Measurements from ENCODE around the gene MROH2A. TPM values are rescaled to one million over a fixed set of nuclear protein-coding genes. Genes with fewer than 3 reads are reported as not detected.
A peak's percentile ranks its signal among the peaks of the same experiment; 100 is the strongest.

Gene MROH2A
- total and polyA plus RNA-seq, 4 donors = 0.80 TPM; not detected in 3

DNA sequence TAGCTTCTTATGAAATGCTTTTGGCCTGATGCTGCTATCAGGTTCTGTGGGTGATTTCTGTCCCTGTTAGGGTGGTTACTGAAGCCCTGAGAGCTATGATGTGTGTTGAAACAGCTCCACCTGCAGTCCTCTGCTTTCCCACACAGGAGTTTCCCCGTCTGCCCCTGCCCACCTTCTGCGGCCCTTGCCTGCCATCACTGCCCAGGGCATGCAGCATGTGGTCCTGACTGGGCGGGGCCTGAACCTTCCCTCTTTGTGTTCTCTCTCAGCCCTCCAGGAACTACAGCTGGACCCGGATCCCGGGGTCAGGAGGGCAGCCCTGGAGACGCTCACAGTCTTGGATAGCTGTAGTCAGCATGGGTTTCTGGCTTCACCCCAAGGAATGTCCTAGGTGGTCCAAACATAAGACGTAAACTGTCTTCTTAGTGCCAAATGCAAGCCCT is 54.8 kb downstream of the MROH2A start:
- ATAC-seq (ENCODE audit: insufficient read depth, low FRiP score) (no peak), DNase-seq (peak; percentile 33 to 50 (median 35))
- 62 to 70% methylated on average over 7 of the region's 7 CpGs for WGBS, 2 donors
- no peaks in the 10 kb centered on the region for H3K9me3 ChIP-seq (ENCODE audit: control insufficient read depth in 4 of 4, insufficient read depth in 3 of 4, low read length in 3 of 4)
- TF ChIP-seq, protein P1, sequence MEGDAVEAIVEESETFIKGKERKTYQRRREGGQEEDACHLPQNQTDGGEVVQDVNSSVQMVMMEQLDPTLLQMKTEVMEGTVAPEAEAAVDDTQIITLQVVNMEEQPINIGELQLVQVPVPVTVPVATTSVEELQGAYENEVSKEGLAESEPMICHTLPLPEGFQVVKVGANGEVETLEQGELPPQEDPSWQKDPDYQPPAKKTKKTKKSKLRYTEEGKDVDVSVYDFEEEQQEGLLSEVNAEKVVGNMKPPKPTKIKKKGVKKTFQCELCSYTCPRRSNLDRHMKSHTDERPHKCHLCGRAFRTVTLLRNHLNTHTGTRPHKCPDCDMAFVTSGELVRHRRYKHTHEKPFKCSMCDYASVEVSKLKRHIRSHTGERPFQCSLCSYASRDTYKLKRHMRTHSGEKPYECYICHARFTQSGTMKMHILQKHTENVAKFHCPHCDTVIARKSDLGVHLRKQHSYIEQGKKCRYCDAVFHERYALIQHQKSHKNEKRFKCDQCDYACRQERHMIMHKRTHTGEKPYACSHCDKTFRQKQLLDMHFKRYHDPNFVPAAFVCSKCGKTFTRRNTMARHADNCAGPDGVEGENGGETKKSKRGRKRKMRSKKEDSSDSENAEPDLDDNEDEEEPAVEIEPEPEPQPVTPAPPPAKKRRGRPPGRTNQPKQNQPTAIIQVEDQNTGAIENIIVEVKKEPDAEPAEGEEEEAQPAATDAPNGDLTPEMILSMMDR (IDR thresholded peaks at IDR 0.05; ENCODE audit: control extremely low read depth, extremely low read depth) = no peak
- H3K36me3 ChIP-seq (ENCODE audit: control insufficient read depth in 4 of 4, insufficient read depth in 4 of 4, low read length in 4 of 4) = peaks cover 0 to 4% (median 1%) of the 10 kb centered on the region in 4 donors
- H3K9ac ChIP-seq (ENCODE audit: insufficient read depth in 1 of 2, low read length in 2 of 2) = no peak overlapping the region
- H3K27me3 ChIP-seq (ENCODE audit: control insufficient read depth in 3 of 3, insufficient read depth in 3 of 3, low read length in 2 of 3) = no peaks in the 10 kb centered on the region
- H3K27ac ChIP-seq (ENCODE audit: low read depth in 1 of 2, low read length in 1 of 2) = no peak overlapping the region
- no peak overlapping the region for H3K4me3 ChIP-seq
- peaks cover 0 to 9% (median 0%) of the 10 kb centered on the region in 5 donors for H3K4me1 ChIP-seq (ENCODE audit: control insufficient read depth in 5 of 5, insufficient read depth in 5 of 5, low read length in 5 of 5)

DNA sequence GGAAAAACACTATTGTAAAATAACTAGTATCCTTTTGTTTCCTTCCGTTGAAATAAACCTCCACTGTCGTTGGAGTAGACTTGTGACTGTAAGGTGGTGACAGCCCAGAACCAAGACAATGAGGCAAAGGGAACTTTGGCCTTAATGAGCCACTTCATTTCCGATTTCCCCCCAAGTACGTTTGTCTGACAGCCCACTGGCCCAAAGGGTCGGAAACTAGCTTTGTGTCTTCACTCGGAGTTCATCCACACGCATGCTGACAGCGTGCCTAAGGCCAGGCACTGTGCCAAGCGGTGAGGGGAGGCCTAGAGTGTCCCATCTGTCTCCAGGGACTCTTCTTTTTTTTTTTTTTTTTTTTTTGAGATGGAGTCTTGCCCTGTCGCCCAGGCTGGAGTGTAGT is 55.2 kb downstream of the MROH2A start:
- WGBS, 2 donors = 66 to 69% methylated on average over 10 of the region's 10 CpGs
- TF ChIP-seq, protein P1 (IDR thresholded peaks at IDR 0.05; ENCODE audit: control extremely low read depth, extremely low read depth) = no peak
- Histone ChIP-seq H3K36me3 (ENCODE audit: control insufficient read depth in 4 of 4, insufficient read depth in 4 of 4, low read length in 4 of 4) (peaks cover 0 to 4% (median 1%) of the 10 kb centered on the region in 4 donors), H3K27me3 (ENCODE audit: control insufficient read depth in 3 of 3, insufficient read depth in 3 of 3, low read length in 2 of 3) (no peaks in the 10 kb centered on the region), H3K4me3 (no peak overlapping the region), H3K9ac (ENCODE audit: insufficient read depth in 1 of 2, low read length in 2 of 2) (no peak overlapping the region), H3K4me1 (ENCODE audit: control insufficient read depth in 5 of 5, insufficient read depth in 5 of 5, low read length in 5 of 5) (peaks cover 0 to 9% (median 0%) of the 10 kb centered on the region in 5 donors), H3K9me3 (ENCODE audit: control insufficient read depth in 4 of 4, insufficient read depth in 3 of 4, low read length in 3 of 4) (no peaks in the 10 kb centered on the region), H3K27ac (ENCODE audit: low read depth in 1 of 2, low read length in 1 of 2) (no peak overlapping the region)
- ATAC-seq (ENCODE audit: insufficient read depth, low FRiP score) (no peak), DNase-seq (peak; percentile 58 to 67 (median 59))

DNA sequence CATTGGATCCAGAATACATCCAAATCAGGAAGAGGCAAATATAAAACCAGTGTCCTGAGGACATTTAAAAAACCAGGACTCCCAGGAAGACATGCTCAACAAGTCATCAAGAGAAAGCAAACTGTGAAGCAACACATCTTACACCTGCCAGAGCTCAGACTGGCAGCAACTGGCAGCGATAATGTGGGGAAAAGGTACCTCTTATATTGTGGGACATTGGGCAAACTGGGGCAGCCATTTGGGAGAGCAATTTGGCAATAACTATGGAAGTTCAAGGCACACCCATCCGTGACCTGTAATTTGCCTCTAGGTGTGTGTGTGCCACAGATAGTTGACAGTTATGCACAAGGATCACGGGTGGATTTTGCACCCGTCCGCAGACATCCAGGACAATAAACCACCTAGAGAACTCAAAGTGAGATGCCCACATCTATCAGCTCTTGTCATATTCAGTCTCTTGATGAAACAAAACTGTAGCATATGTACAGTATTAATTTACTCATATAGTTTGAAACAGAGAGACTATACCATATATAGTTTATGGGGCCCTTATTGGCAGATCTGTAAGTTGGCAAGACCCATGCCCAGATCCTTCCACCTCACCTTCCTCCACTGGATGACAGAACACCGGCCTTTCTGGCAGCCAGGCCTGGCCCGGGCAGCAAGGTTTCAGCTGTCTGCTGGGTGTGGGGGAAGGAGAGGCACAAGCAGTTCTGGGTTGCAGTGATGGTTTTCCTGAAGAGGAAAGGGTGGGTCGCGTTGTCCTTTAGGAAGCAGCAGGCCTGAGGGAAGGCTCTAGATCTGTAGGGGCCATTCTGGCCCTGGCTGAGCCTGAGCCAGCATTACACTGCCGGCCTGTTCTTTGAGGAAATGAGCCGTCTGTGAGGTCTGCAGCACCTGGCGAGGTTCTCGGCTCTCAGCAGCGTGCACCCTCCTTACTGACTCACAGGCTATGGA is 57.4 kb downstream of the MROH2A start:
- H3K4me1 ChIP-seq (ENCODE audit: control insufficient read depth in 5 of 5, insufficient read depth in 5 of 5, low read length in 5 of 5) = peaks cover 0 to 9% (median 0%) of the 10 kb centered on the region in 5 donors
- no peak overlapping the region for H3K9ac ChIP-seq (ENCODE audit: insufficient read depth in 1 of 2, low read length in 2 of 2)
- H3K27ac ChIP-seq (ENCODE audit: low read depth in 1 of 2, low read length in 1 of 2) = no peak overlapping the region
- ATAC-seq (ENCODE audit: insufficient read depth, low FRiP score) (no peak), DNase-seq (no peak)
- H3K27me3 ChIP-seq (ENCODE audit: control insufficient read depth in 3 of 3, insufficient read depth in 3 of 3, low read length in 2 of 3) = no peaks in the 10 kb centered on the region
- TF ChIP-seq, protein P1 (IDR thresholded peaks at IDR 0.05; ENCODE audit: control extremely low read depth, extremely low read depth) = no peak
- no peak overlapping the region for H3K4me3 ChIP-seq
- no peaks in the 10 kb centered on the region for H3K9me3 ChIP-seq (ENCODE audit: control insufficient read depth in 4 of 4, insufficient read depth in 3 of 4, low read length in 3 of 4)
- WGBS, 2 donors = 92% methylated on average over 14 of the region's 14 CpGs
- peaks cover 0 to 17% (median 4%) of the 10 kb centered on the region in 4 donors for H3K36me3 ChIP-seq (ENCODE audit: control insufficient read depth in 4 of 4, insufficient read depth in 4 of 4, low read length in 4 of 4)
